ENCODE results near the gene SPTBN1. TPM values are rescaled to one million over a fixed set of nuclear protein-coding genes. Genes with fewer than 3 reads are reported as not detected.

The SPTBN1 gene
- total RNA-seq, 1 donor from 2014 or later: 70.3 TPM

DNA sequence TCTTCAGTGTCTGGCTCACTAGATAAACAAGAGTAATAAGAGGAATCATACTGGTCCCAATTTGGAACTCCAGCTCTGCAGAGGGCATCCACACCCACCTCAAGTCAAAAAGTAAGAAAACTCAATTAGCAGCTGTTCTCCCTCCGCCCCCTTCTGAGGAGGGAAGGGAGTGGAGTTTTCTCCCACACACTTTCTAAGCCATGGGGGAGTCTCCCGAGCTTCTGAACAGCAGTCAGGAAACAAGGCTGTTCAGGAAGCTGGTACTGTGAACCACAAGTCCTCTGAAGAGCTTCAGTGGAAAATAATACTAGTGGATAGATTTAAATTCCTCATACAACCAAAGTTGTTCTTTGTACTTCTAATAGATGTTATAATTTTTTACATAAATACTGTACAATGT, 32.9 kb upstream of the SPTBN1 start:
- intact Hi-C loops (cut with micrococcal nuclease): no loop called here
- H3K36me3 Mint-ChIP-seq (ENCODE audit: low read depth): no peaks in the 10 kb centered on the region
- H3K27me3 Mint-ChIP-seq (ENCODE audit: low read depth): peaks cover 2% of the 10 kb centered on the region
- H3K9me3 Mint-ChIP-seq: peaks cover 9% of the 10 kb centered on the region
- no peak overlapping the region for H3K27ac Mint-ChIP-seq
- no peak for DNase-seq (ENCODE audit: low spot score)
- H3K4me3 Mint-ChIP-seq (ENCODE audit: low read depth): no peak overlapping the region
- H3K4me1 Mint-ChIP-seq (ENCODE audit: low read depth): peaks cover 3% of the 10 kb centered on the region

DNA sequence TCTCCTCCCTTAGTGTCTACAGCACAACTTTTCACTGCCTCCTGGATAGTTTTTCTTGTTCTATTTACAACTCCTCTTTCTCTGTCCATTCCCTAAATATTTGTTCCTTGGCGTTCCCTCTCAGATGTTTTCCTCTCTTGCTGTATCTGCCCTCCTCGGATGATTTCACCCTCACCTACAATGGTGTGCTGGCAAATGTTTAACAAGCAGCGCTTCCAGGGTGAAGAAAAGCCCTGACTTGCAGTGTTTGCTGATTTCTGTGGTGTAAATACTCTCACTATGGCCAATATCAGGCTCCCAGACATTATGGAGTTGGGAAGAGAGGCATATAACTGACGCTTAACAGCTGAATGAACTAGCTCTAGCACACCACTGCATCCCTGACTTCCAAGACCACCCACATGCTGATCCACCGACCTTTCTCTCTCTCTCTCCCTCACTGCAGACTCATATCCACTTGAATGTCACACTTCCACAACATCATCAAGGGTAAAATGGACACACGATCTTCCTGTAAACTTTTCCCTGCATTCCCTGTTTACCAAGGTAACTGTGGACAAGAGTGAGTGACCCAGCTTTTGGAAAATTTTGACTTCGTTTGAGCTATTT, 31.5 kb upstream of the SPTBN1 start:
- peaks cover 2% of the 10 kb centered on the region for H3K27me3 Mint-ChIP-seq (ENCODE audit: low read depth)
- H3K4me1 Mint-ChIP-seq (ENCODE audit: low read depth): peaks cover 3% of the 10 kb centered on the region
- no peak for DNase-seq (ENCODE audit: low spot score)
- H3K9me3 Mint-ChIP-seq: peaks cover 9% of the 10 kb centered on the region
- no peak overlapping the region for H3K4me3 Mint-ChIP-seq (ENCODE audit: low read depth)
- H3K27ac Mint-ChIP-seq: no peak overlapping the region
- intact Hi-C loops (cut with micrococcal nuclease): no loop called here
- H3K36me3 Mint-ChIP-seq (ENCODE audit: low read depth): no peaks in the 10 kb centered on the region

DNA sequence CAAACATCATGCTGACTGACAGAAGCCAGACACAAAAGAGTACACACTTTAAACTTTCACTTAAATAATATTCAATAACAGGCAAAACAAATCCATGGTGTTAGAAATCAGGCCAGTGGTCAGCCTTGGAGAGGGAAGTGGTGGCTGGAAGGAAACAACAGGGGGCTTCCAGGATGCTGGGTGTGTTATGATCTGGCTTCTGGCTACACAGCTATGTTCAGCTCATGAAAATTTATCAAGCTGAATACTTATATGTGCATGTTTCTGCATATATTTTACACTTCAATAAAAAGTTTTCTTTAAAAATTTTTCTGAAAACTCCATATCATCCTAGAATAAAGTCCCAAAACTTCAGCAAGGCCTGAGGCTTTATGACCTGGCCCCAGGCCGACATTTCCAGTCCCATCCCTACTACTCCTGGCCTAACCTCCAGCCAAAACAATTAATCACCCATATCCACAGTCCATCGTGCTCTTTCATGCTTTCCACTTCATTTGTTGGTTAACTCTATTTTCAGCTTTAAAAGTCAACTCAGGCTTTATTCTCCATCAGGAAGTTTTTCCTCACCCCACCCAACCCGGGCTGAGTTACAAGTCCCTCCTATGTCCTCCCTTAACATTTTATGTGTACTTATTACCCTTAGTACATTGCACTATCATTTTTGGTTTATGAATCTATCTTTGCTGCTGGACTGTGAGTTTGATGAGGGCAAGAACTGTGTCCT, 27.9 kb upstream of the SPTBN1 start:
- H3K4me3 Mint-ChIP-seq (ENCODE audit: low read depth): no peak overlapping the region
- H3K36me3 Mint-ChIP-seq (ENCODE audit: low read depth): no peaks in the 10 kb centered on the region
- intact Hi-C loops (cut with micrococcal nuclease): no loop called here
- no peak for DNase-seq (ENCODE audit: low spot score)
- H3K27me3 Mint-ChIP-seq (ENCODE audit: low read depth): peaks cover 2% of the 10 kb centered on the region
- H3K9me3 Mint-ChIP-seq: no peaks in the 10 kb centered on the region
- no peak overlapping the region for H3K27ac Mint-ChIP-seq
- peaks cover 6% of the 10 kb centered on the region for H3K4me1 Mint-ChIP-seq (ENCODE audit: low read depth)

DNA sequence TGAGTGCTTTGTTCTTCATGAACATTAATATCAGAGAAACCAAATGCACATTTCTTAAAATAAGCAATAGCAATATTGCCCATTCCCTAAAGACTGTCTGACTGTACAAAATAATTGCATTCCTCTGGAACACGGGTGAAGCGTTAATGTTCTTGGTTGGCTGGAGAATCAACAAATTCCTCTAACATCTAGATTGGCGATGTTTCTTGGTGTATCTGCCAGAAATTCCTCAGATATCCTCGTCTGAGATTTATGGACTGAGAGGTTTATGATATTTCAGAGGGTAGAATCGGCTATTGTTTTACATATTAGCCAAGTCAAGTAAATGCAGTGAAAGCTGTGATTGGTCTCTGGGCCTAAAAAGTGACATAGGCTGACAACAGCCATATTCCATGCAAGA, 27.1 kb upstream of the SPTBN1 start:
- peaks cover 6% of the 10 kb centered on the region for H3K4me1 Mint-ChIP-seq (ENCODE audit: low read depth)
- intact Hi-C loops (cut with micrococcal nuclease): no loop called here
- no peak for DNase-seq (ENCODE audit: low spot score)
- H3K36me3 Mint-ChIP-seq (ENCODE audit: low read depth): no peaks in the 10 kb centered on the region
- no peaks in the 10 kb centered on the region for H3K9me3 Mint-ChIP-seq
- peaks cover 2% of the 10 kb centered on the region for H3K27me3 Mint-ChIP-seq (ENCODE audit: low read depth)
- no peak overlapping the region for H3K27ac Mint-ChIP-seq
- H3K4me3 Mint-ChIP-seq (ENCODE audit: low read depth): no peak overlapping the region

DNA sequence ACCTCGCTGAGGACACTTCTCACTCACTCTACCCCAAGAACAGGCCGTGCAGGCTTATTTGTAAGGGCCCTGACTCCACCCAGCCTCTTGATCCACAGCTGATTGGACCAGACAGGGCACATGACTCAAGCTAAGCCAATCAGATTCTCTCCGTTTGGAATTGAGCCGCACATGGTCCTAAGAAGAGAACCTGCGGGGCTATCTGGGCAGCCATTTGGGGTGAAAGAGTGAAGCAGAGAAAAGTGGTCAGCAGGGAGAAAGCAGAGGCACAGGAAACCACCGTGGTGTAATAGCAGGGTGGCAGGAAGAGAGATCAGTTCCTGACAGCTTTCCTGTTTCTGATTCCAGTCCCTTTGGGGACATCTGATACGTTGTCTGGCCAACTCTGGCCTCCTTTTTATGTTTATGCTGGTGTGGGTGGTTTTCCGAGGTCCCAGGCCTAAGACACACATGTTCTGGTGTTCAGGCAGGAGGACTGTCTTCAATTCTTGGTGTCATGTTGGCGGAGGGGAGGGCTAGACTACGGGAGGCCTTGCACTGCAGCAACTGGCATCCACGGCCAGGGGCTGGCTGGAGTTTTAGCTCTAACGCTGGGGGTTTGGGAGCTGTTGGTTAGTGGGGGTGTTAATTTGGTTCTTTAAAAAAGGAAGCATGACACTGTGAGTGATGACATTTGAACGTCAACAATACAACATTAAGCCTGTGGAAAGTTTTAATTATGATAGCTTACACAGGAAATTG, 26.1 kb upstream of the SPTBN1 start:
- no peak overlapping the region for H3K4me3 Mint-ChIP-seq (ENCODE audit: low read depth)
- no peak for DNase-seq (ENCODE audit: low spot score)
- H3K36me3 Mint-ChIP-seq (ENCODE audit: low read depth): no peaks in the 10 kb centered on the region
- H3K27ac Mint-ChIP-seq: no peak overlapping the region
- no peaks in the 10 kb centered on the region for H3K9me3 Mint-ChIP-seq
- H3K4me1 Mint-ChIP-seq (ENCODE audit: low read depth): peaks cover 6% of the 10 kb centered on the region
- intact Hi-C loops (cut with micrococcal nuclease): no loop called here
- H3K27me3 Mint-ChIP-seq (ENCODE audit: low read depth): peaks cover 2% of the 10 kb centered on the region

DNA sequence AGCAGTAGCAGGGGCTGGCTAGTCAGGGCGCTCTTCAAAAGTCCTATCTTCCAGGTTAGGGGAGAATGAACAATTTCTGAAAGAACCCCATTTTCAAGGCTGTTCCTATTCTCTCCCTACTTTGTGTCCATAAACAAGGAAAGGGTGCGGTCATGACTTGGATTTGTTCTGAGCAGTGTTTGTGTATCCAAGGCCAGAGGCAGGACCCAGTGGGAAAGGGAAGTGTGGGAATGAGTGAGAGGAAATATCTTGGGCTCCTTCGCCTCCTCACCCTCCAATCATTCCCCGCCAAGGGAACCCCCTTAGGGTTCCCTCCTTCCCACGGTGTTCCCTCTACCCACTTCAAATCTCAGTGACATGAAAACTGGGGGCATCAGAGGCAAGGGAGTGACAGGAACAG, 25.5 kb upstream of the SPTBN1 start:
- H3K36me3 Mint-ChIP-seq (ENCODE audit: low read depth): no peaks in the 10 kb centered on the region
- no peak for DNase-seq (ENCODE audit: low spot score)
- H3K27me3 Mint-ChIP-seq (ENCODE audit: low read depth): peaks cover 2% of the 10 kb centered on the region
- no peak overlapping the region for H3K4me3 Mint-ChIP-seq (ENCODE audit: low read depth)
- H3K4me1 Mint-ChIP-seq (ENCODE audit: low read depth): peaks cover 6% of the 10 kb centered on the region
- intact Hi-C loops (cut with micrococcal nuclease): no loop called here
- H3K27ac Mint-ChIP-seq: no peak overlapping the region
- H3K9me3 Mint-ChIP-seq: no peaks in the 10 kb centered on the region

DNA sequence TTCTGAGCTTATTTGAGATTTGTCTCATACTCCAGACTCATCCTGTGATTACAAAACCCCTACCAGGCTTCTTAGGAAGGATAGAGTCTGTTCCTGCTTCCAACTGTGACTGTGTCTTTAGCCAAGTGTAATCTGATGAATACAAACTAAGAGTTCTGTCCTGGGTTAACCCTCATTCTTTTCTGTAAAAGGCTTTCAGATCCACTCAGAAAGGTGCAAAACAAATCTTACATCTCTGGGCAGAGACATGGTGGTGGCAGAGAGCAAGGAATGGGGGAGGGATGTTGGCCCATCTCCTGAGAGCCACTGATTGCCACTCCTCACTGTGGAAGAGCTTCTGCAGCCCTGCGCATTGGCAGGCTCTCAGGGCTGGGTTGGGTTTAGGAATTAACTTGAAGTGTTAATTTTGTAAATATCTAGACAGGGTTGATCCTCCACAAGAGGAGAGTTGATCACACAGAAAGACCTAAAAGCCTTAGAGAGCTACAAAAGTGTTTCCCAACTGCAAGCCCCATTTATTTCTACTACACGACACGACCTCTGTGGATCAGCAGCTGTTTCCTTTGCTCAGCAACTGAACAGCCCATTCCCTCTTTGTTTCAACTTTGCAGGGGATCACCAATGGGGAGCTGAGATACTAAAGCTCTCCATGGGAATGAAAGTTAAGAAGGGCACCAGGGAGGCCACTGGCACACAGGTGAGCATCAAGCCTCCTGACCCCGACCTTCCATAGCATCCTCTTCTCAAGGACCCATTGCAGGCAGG, 23.7 kb upstream of the SPTBN1 start:
- H3K4me3 Mint-ChIP-seq (ENCODE audit: low read depth): no peak overlapping the region
- intact Hi-C loops (cut with micrococcal nuclease): no loop called here
- peaks cover 2% of the 10 kb centered on the region for H3K27me3 Mint-ChIP-seq (ENCODE audit: low read depth)
- no peaks in the 10 kb centered on the region for H3K36me3 Mint-ChIP-seq (ENCODE audit: low read depth)
- H3K4me1 Mint-ChIP-seq (ENCODE audit: low read depth): peaks cover 6% of the 10 kb centered on the region
- DNase-seq (ENCODE audit: low spot score): no peak
- no peaks in the 10 kb centered on the region for H3K9me3 Mint-ChIP-seq
- no peak overlapping the region for H3K27ac Mint-ChIP-seq

DNA sequence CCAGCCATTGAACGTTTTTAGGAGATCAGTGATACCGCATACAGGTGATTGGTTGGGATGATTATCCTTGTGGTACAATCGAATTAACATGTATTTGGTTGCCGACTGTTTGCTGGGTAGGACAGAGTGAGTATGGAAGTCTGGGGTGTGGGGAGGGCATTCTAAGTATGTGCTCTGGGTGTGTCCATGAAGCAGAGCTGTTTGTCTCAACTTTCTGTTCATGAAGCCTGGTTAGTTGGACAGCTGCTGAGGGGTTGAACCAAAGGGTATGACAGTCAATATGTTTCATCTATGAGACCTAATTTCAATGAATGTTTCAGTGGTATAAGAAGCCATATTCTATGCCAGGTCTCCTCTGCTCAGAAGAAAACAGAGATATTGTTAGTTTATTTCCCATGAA, 21.9 kb upstream of the SPTBN1 start:
- Mint-ChIP-seq H3K9me3 (no peaks in the 10 kb centered on the region), H3K4me3 (ENCODE audit: low read depth) (no peak overlapping the region), H3K4me1 (ENCODE audit: low read depth) (peaks cover 6% of the 10 kb centered on the region), H3K36me3 (ENCODE audit: low read depth) (no peaks in the 10 kb centered on the region), H3K27me3 (ENCODE audit: low read depth) (peaks cover 2% of the 10 kb centered on the region), H3K27ac (no peak overlapping the region)
- intact Hi-C loops (cut with micrococcal nuclease): no loop called here
- DNase-seq (ENCODE audit: low spot score): no peak

DNA sequence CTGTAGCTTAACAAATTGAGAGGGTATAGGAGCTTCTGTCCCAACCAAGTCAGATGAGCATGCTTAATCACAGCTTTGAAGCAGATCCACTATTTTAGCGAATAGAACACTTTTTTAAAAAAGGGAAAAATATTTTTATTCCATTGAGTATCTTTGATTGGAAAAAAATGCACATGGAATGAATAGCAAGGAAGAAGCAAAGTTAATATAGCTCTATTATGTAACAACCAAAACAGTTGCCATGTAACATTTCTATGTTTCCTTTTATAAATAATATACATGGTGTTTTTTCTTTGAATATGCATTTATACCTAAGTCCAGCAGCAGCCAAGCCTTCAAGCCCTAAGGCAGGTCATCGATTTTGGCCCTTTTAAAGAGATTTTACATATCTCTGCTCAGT, 21.4 kb upstream of the SPTBN1 start:
- Mint-ChIP-seq H3K4me3 (ENCODE audit: low read depth) (no peak overlapping the region), H3K9me3 (no peaks in the 10 kb centered on the region), H3K4me1 (ENCODE audit: low read depth) (peaks cover 6% of the 10 kb centered on the region), H3K27ac (no peak overlapping the region), H3K36me3 (ENCODE audit: low read depth) (no peaks in the 10 kb centered on the region), H3K27me3 (ENCODE audit: low read depth) (peaks cover 2% of the 10 kb centered on the region)
- intact Hi-C loops (cut with micrococcal nuclease): no loop called here
- DNase-seq (ENCODE audit: low spot score): no peak

DNA sequence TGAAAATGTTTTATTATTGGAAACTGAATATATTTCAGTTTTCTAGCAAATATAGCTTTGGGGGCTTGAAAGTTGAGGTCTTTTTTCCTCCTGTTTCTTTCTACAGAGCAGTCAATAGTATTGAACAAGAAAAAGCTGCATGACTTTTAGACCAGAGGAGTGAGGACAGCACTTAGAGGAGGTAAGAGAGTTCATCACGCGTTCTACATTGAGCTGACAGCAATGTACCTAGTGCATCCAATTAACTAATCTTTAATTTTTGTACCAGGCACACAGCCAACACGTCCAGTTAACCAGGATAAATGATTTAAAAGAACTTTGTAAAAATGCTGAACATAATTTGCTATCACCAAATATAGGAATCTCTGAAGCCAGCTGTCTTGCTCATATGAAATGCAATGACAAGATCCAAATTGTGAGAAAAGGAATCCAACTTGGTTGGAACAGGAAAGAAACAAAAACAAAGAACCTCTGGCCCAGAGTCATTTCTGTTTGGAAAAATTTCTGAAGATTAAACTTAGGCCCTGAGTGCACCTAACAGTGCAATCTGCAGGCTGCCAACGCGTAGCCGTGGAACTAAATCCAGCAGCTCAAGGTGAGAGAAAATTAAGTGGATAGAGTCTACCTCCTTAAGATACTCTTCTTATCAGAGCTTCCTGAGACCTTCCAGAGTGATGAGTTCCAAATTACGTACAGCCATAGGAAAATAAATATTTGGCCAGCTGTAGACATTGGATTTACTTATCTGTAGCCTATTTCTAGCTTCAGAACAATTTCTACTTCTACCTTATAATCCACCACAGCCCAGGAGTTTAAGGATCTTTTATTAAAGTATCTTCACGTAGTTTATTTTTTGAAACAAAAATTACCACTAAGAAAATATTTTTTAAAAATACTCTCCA, 20.6 kb upstream of the SPTBN1 start:
- Mint-ChIP-seq H3K4me3 (ENCODE audit: low read depth) (no peak overlapping the region), H3K4me1 (ENCODE audit: low read depth) (no peaks in the 10 kb centered on the region), H3K27me3 (ENCODE audit: low read depth) (peaks cover 2% of the 10 kb centered on the region), H3K27ac (no peak overlapping the region), H3K9me3 (no peaks in the 10 kb centered on the region), H3K36me3 (ENCODE audit: low read depth) (no peaks in the 10 kb centered on the region)
- intact Hi-C loops (cut with micrococcal nuclease): no loop called here
- no peak for DNase-seq (ENCODE audit: low spot score)

DNA sequence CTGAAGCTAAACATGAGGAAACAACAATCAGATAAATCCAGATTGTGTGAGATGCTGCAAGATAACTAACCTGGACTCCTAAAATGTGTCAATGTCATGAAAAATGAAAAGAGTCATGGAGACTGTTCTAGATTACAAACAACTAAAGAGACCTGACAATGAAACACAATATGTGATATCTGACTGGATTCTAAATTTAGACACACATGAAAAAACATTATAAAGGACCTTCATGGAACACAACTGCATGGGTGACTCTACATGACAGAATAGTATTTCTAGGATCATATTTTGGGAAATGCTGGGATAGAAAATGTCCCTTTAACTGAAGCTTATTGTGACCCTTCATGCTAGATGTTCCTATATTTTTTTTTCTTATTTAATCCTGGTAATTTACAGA, 18.5 kb upstream of the SPTBN1 start:
- intact Hi-C loops (cut with micrococcal nuclease): no loop called here
- H3K9me3 Mint-ChIP-seq: no peaks in the 10 kb centered on the region
- DNase-seq (ENCODE audit: low spot score): no peak
- no peaks in the 10 kb centered on the region for H3K36me3 Mint-ChIP-seq (ENCODE audit: low read depth)
- H3K4me3 Mint-ChIP-seq (ENCODE audit: low read depth): no peak overlapping the region
- H3K27ac Mint-ChIP-seq: no peak overlapping the region
- H3K4me1 Mint-ChIP-seq (ENCODE audit: low read depth): no peaks in the 10 kb centered on the region
- H3K27me3 Mint-ChIP-seq (ENCODE audit: low read depth): peaks cover 5% of the 10 kb centered on the region

DNA sequence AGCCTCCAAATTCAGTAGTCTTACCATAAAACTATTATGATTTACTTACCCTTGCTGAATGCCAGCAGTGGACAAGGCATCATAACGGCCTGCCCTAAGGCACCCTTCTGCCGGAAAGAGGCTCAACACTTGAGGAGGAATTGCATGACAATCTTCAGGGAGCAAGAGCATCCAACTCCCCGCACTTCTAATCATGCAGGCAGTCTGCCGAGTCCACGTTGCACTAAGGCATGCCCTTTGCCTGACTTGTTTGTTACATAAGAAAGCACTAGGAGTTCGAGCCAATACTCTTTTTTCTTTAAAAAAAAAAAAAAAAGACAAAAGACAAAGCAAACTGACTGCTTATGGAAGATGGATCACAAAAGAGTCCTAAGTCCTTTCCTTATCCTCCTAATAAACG, 17.9 kb upstream of the SPTBN1 start:
- intact Hi-C loops (cut with micrococcal nuclease): no loop called here

More for the DNA sequence above, 17.9 kb upstream of the SPTBN1 start:
- H3K4me3 Mint-ChIP-seq (ENCODE audit: low read depth): no peak overlapping the region
- DNase-seq (ENCODE audit: low spot score): no peak
- H3K36me3 Mint-ChIP-seq (ENCODE audit: low read depth): no peaks in the 10 kb centered on the region
- no peaks in the 10 kb centered on the region for H3K9me3 Mint-ChIP-seq
- H3K27me3 Mint-ChIP-seq (ENCODE audit: low read depth): peaks cover 5% of the 10 kb centered on the region
- H3K27ac Mint-ChIP-seq: no peak overlapping the region
- no peaks in the 10 kb centered on the region for H3K4me1 Mint-ChIP-seq (ENCODE audit: low read depth)

Measured in activated T-helper 2 cell treated with anti-CD3 and anti-CD28 coated beads, Interferon-gamma antibody, Interleukin-2, Interleukin-4, amounts not matched to agents 10 μg/mL and 5 μg/mL and 100 μg/mL, durations not matched to agents 14 hours and 24 hours and 36 hours (primary cell).